ENCODE results near the gene RPL10.

GRCh38 chrX:154367474-154368308 is 30.5 kb upstream of the RPL10 start:
- TF ChIP-seq YY1 (IDR thresholded peaks at IDR 0.05; ENCODE audit: low read depth) (no peak), CEBPB (IDR thresholded peaks at IDR 0.05) (no peak), RAD21 (IDR thresholded peaks at IDR 0.05; ENCODE audit: low read depth) (no peak), USF1 (IDR thresholded peaks at IDR 0.05) (no peak), TAF1 (IDR thresholded peaks at IDR 0.05; ENCODE audit: low read depth) (no peak), REST (IDR thresholded peaks at IDR 0.05; ENCODE audit: low read depth) (no peak), TCF12 (IDR thresholded peaks at IDR 0.05; ENCODE audit: low read depth) (no peak)
